Smooth muscle cell (in vitro differentiated cells): ENCODE measurements around the gene CYBC1. TPM values are rescaled to one million over a fixed set of nuclear protein-coding genes. Genes with fewer than 3 reads are reported as not detected.

ENCODE experiments used
- DNase-seq: peaks from one replicate; lab custom pipeline; 2025; ENCODE audit not compliant: unreplicated experiment; lab: John Stamatoyannopoulos, UW
- H2AFZ ChIP-seq: fragments of 200-600 bp; sonication (generic); 2 replicates; pipeline ENCODE4 v1.6.0; 2016; ENCODE audit warnings: antibody characterized with exemption, low read depth, mild to moderate bottlenecking
- H3F3A ChIP-seq: fragments of 200-600 bp; sonication (generic); 2 replicates; pipeline ENCODE4 v1.6.0; 2017; ENCODE audit warnings: antibody characterized with exemption, low read depth
- H3K27ac ChIP-seq: fragments of 200-600 bp; sonication (generic); 2 replicates; pipeline ENCODE4 v1.5.1; 2016; ENCODE audit warnings: low read depth, mild to moderate bottlenecking
- H3K27me3 ChIP-seq: fragments of 200-600 bp; sonication (generic); 2 replicates; pipeline ENCODE4 v1.6.1; 2016; ENCODE audit warnings: low read depth, mild to moderate bottlenecking
- H3K36me3 ChIP-seq: fragments of 200-600 bp; sonication (generic); 2 replicates; pipeline ENCODE4 v1.5.1; 2016; ENCODE audit warnings: low read depth
- H3K4me1 ChIP-seq: fragments of 200-600 bp; sonication (generic); 2 replicates; pipeline ENCODE4 v1.5.1; 2016; ENCODE audit warnings: low read depth
- H3K4me2 ChIP-seq: fragments of 200-600 bp; sonication (generic); 2 replicates; pipeline ENCODE4 v1.6.0; 2016; ENCODE audit warnings: mild to moderate bottlenecking
- H3K4me3 ChIP-seq: fragments of 200-600 bp; sonication (generic); 2 replicates; pipeline ENCODE4 v1.5.1; 2016; ENCODE audit warnings: mild to moderate bottlenecking
- H3K79me2 ChIP-seq: fragments of 200-600 bp; sonication (generic); 2 replicates; pipeline ENCODE4 v1.6.0; 2016; ENCODE audit warnings: low read depth, mild to moderate bottlenecking
- H3K9ac ChIP-seq: fragments of 200-600 bp; sonication (generic); 2 replicates; pipeline ENCODE4 v1.6.0; 2016; ENCODE audit warnings: low read depth
- H3K9me3 ChIP-seq: fragments of 200-600 bp; sonication (generic); replicated peaks from 2 replicates; pipeline ENCODE4 v1.5.1; 2016; ENCODE audit warnings: low read depth
- H4K20me1 ChIP-seq: fragments of 200-600 bp; sonication (generic); 2 replicates; pipeline ENCODE4 v1.6.0; 2016; ENCODE audit warnings: low read depth
- CTCF ChIP-seq: fragments of 200-600 bp; sonication (generic); IDR thresholded peaks from 2 replicates; pipeline ENCODE4 v1.5.1; 2017; ENCODE audit warnings: borderline replicate concordance, mild to moderate bottlenecking, antibody characterized with exemption; ENCODE audit not compliant: insufficient read depth, poor library complexity, severe bottlenecking
- WGBS: methylation state at CpG from one replicate; pipeline ENCODE4 v1.1.7; 2016; ENCODE audit warnings: low lambda C conversion rate; 5-methylcytosine and 5-hydroxymethylcytosine counted together
- polyA plus RNA-seq: library from polyadenylated mRNA; unstranded; fragments of >200 nt; fragmentation: Nextera tagmentation; extraction: Ambion mirVana; gene quantifications from 2 replicates; pipeline ENCODE4 v1.2.1, GENCODE V29; 2016
- total RNA-seq: library from RNA; depleted of rRNA; stranded (reverse); fragments of >200 nt; gene quantifications from 2 replicates; pipeline ENCODE4 v1.2.3, GENCODE V29; 2014

Gene CYBC1
- total and polyA plus RNA-seq, 2 experiments from 2014 or later: 23.3 to 65.8 TPM

DNA sequence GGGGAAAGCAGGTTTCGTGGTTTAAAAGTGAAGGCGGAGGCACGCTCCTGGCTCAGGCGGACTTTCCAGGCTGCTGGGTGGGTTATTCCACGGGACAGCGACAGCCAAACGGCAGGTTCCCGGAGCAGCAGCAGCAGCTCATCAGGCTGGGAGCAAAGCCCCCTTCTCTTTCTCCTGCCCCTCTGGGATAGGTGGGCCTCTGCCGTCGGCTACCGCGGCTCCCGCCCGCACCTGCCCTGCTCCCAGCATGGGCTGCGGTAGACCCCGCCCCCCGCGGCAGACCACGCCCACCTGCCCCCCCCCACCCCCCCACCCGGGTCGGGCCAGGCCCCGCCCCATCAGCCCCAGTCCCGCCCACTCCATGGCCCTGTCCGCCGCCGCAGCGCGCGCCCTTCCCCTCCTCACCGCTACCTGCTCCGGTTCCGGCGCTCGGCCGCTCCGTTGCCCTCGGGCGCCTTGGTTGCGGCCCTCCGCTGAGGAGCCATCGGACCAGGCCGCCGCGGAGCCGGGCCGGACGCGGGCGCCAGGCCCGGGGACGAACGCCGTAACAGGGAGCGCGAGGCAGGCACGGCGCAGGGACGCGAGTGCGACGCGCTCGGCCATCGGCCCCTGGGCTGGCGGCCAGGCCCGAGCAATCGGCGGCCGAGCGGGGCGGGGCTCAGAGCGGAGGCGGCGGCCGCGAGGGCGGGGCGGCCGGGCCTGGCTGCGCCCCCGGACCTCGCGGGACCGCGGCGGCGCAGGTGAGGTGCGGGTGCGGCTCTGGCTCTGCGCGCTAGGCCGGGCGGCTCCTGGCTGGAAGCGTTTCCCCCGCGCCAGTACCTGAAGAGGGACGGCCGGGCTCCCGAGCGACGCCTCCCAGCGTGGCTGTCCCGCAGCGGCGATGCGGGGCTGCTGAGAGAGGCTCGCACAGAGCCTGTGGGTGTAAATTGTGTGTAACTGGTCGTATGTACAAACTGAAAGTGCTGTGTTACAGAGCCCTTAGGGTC is 32.3 kb downstream of the CYBC1 start, which contains the start of the genes HEXD and OGFOD3:
Gene HEXD, plus strand, starts transcription at position 347 of the 986 bp plus-strand sequence. CDS start 1,453 bp downstream, outside the sequence.
Gene OGFOD3, minus strand, starts transcription at position 586 of the 986 bp plus-strand sequence. Its CDS starts 101 bp downstream, at position 485.
- Histone ChIP-seq H3K4me2 (peak within 1 kb of the TSS; percentile 96), H3K9ac (peak within 1 kb of the TSS; percentile 59), H3K27me3 (no peaks in the 10 kb centered on the region), H3K4me3 (peak within 1 kb of the TSS; percentile 99), H3K4me1 (peaks cover 3% of the 10 kb centered on the region), H3K79me2 (no peaks in the 10 kb centered on the region), H3K36me3 (no peaks in the 10 kb centered on the region), H3K27ac (no peak within 1 kb of the TSS), H3K9me3 (no peaks in the 10 kb centered on the region), H2AFZ (peak within 1 kb of the TSS; percentile 87), H3F3A (no peaks in the 10 kb centered on the region), H4K20me1 (peaks cover 46% of the 10 kb centered on the region)
- peak; percentile 89 for DNase-seq
- 4% methylated on average over 48 of the region's 108 CpGs for WGBS
- no peak for TF ChIP-seq CTCF

DNA sequence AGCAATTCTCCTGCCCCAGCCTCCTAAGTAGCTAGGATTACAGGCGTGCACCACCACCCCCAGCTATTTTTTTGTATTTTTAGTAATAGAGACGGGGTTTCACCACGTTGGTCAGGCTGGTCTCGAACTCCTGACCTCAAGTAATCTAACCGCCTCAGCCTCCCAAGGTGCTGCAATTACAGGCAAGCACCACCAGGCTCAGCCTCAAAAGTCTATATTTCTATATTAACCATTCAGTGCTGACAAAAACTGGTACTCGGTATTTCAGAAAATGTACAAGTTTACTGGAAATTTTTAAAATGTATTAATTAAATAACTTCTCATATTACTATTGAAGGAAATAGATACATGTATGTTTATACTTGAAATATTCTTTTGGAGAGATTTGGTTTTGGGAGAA is 33.8 kb downstream of the CYBC1 start:
- Histone ChIP-seq H3K27me3 (no peaks in the 10 kb centered on the region), H3K79me2 (no peaks in the 10 kb centered on the region), H3F3A (no peaks in the 10 kb centered on the region), H3K9me3 (no peaks in the 10 kb centered on the region), H3K36me3 (no peaks in the 10 kb centered on the region), H3K4me3 (no peak overlapping the region), H4K20me1 (peaks cover 55% of the 10 kb centered on the region), H3K4me1 (peaks cover 3% of the 10 kb centered on the region), H3K27ac (no peak overlapping the region), H2AFZ (no peak overlapping the region), H3K9ac (no peak overlapping the region), H3K4me2 (no peak overlapping the region)
- DNase-seq: no peak
- 93% methylated on average over 6 of the region's 6 CpGs for WGBS
- no peak for TF ChIP-seq CTCF

- no peak for DNase-seq
- no peak for TF ChIP-seq CTCF
- H3K4me1 ChIP-seq: peaks cover 3% of the 10 kb centered on the region
- H3K36me3 ChIP-seq: no peaks in the 10 kb centered on the region
- H4K20me1 ChIP-seq: peaks cover 55% of the 10 kb centered on the region
- no peak overlapping the region for H3K9ac ChIP-seq
- no peaks in the 10 kb centered on the region for H3F3A ChIP-seq
- no peak overlapping the region for H3K4me2 ChIP-seq
- WGBS: 89% methylated on average over 4 of the region's 4 CpGs
- H3K27ac ChIP-seq: no peak overlapping the region
- no peaks in the 10 kb centered on the region for H3K79me2 ChIP-seq
- H3K9me3 ChIP-seq: no peaks in the 10 kb centered on the region
- H3K27me3 ChIP-seq: no peaks in the 10 kb centered on the region
- no peak overlapping the region for H3K4me3 ChIP-seq
- H2AFZ ChIP-seq: no peak overlapping the region
Measured at GRCh38 chr17:82416264-82416663, 34.3 kb downstream of the CYBC1 start.
